Measurements from ENCODE around the gene SNRK. TPM values are rescaled to one million over a fixed set of nuclear protein-coding genes. Genes with fewer than 3 reads are reported as not detected.

The SNRK gene
- total RNA-seq: 77.5 TPM

- DNase-seq: peak; percentile 85
Observed at GRCh38 chr3:43286115-43286840, at the start of gene SNRK. Gene SNRK (plus strand): TSS chr3:43286540. CDS start chr3:43303204, 16,664 bp downstream.

- DNase-seq: no peak
Observed at GRCh38 chr3:43238801-43239200, 47.5 kb upstream of the SNRK start.

DNA sequence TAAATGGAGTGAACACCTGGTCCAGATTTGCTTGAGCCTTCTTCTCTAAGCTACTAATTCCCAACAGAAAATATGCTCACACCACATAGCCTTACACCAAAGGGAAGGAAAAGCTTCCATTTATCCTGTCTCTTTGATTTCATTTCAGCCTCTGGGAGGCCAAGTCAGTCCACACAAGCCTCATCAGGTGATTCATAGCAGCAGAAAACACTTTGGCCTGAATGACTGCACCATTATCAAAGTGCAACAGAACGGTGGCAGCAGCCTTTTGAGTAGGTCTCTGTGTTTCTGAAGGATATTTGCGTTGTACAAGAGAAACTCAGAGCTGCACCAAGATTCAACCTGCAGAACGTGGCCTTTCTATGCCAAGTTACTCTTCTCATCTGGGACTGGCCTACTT is 46.6 kb upstream of the SNRK start:
- DNase-seq: no peak

- no peak for DNase-seq
Observed at GRCh38 chr3:43243590-43244587, 42.5 kb upstream of the SNRK start.

DNA sequence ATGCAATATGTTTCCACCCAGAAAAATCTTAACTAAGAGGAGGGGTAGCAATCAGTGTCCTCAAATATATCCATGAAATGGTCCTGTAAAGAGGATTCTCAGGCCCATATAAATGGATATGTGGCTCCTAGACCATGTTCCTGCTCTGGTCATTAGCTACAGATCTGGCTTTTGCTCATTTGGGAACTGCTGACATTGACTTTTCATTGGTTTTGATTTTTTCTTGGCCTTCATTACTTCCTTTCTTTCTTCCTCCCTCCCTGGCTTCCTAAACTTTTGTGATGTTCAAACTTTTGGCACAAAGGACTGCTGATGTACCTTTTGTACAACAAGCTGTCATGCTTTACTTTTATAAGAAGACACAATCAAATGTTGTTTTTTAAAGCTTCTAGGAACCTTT is 41.6 kb upstream of the SNRK start:
- no peak for DNase-seq

GRCh38 chr3:43246976-43247375 is 39.4 kb upstream of the SNRK start:
- DNase-seq: no peak

DNA sequence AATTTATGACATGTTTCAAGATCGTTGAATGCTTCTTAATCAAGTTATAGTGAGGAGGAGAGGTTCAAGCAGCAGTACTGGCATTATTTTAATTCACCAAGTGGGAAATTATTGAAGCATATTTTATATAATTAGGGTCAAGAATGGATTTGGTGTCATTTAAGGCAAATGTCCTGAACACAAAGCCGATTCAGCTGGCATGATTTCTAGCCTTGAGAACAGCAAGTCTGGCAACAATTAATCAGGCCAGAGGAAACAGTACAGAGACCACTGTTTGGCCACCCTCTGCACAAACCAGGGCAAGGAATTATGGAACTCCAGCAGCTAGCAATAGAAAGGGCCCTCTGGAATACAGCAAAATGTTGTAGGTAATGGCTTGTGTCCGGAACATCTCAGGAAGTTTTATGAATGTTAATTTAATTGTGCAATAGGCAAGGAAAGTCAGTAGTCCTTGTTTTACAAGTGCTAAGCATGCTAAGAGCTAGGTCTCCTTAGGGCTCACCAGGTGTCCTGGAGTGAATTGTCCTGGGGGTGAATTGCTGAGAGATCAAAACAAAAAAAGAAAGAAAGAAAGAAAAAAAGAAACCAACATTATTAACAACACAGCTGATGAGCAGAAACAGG is 38.7 kb upstream of the SNRK start:
- DNase-seq: no peak

DNA sequence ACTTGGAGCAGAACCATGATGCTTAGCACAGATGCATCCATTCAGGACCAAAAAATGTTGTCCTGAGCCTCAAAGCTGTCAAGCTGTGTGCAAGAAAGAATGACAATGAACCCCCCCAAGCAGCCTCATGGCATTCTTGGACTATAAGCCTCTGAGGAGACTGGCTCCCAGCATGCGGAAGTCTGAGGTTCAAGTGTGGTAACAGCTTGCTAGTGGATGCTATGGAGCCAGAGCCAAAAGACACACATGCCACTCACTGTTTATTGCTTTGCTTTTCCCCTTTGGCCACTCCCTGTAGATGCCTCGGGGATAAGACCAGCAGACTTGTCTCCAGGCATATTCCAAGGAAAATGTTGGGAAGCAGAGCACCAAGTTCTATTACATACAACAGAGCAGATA is 38.2 kb upstream of the SNRK start:
- no peak for DNase-seq

GRCh38 chr3:43248973-43249372 is 37.4 kb upstream of the SNRK start:
- no peak for DNase-seq

- no peak for DNase-seq
Observed at GRCh38 chr3:43249405-43249804, 36.9 kb upstream of the SNRK start.

- DNase-seq: no peak
Observed at GRCh38 chr3:43253294-43253693, 33.0 kb upstream of the SNRK start.

DNA sequence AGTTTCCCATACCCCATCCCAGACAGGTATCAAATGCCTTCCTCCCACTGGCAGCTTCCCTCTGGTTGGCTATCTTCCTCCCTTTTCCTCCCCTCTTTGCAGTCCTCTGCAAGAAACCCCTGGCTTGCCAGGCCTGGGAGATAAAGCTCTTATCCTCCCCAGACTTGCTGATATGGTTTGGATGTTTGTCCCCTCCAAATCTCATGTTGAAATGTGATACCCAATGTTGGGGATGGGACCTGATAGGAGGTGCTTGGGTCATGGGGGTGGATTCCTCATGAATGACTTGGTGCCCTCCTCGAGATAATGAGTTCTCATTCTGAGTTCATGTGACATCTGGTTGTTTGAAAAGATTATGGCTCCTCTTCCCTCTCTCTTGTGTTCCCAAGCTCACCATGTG is 32.2 kb upstream of the SNRK start:
- no peak for DNase-seq

DNA sequence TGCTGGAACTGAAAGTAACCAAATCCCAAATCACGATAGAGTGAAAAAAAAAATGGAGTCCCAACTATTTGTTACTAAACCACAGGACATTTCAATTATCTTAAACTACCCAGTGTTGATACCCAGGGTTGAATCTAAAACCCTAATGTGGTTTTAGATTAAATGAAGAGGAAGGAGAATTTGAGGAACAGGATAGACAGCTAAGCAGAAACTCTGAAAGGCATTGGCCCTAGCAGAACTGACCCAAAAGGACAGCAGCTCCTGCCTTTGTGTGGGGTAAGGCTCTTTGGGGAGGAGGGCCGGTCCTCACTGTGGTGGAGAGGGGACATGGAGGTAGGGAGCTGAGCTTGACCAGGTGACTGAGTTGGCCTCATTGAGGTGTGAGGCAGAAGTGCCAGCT is 30.7 kb upstream of the SNRK start:
- no peak for DNase-seq

DNA sequence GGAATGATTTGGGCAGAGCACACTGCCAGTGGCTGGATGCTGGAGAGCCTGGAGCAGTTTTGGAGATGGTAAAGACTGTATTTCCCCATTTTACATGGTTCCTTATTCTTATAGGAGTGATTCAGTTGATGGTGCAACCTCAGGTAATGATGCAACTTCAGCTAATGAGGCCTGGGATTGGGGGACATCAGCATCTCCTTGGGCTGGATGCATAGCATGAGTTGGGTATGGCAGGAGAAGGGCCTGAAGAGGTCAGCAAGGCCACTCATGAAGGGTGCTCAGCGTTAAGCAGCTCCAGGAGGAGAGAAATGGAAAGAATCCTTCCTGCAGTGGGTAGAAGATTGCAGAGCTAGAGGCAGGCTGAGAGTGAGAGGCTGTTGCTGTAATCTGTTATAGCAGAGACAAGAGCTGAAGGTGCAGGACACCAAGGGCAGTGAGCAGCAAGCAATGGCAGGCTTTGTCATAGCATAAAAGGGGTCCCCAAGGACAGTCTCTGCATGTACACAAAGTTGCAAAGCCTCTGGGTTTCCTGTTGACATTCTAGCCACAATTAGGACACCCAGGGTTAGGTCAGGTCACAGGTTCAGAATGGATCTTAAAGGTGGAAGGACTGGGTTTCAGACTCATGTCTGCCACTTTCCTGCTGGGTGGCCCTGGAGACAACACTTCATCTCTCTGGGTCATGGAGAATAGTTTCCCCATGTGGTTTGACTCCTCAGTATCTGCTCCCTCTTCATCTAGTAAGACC is 29.5 kb upstream of the SNRK start:
- no peak for DNase-seq

- DNase-seq: no peak
Observed at GRCh38 chr3:43257850-43258249, 28.5 kb upstream of the SNRK start.

- no peak for DNase-seq
Observed at GRCh38 chr3:43259626-43260025, 26.7 kb upstream of the SNRK start.

DNA sequence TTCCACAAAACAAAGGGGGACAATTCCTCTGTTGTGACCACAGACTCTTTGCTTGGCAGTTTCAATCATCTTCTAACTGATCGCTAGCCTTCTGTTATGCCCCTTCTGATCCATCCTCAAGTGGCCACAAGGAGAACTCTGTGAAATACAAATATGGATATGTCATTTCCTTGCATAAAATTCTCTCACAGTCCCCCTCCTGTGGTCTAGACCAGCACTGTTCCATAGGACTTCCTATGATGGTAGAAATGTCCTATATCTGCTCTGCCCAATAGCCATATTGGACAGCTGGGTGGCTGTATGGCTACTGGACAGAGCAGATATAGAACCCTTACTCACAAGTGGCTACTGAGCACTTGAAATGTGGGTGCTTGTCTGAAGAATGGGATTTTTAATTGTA is 25.9 kb upstream of the SNRK start:
- DNase-seq: no peak

GRCh38 chr3:43262194-43262593 is 24.1 kb upstream of the SNRK start:
- DNase-seq: no peak

GRCh38 chr3:43266451-43266850 is 19.9 kb upstream of the SNRK start:
- DNase-seq: no peak

DNA sequence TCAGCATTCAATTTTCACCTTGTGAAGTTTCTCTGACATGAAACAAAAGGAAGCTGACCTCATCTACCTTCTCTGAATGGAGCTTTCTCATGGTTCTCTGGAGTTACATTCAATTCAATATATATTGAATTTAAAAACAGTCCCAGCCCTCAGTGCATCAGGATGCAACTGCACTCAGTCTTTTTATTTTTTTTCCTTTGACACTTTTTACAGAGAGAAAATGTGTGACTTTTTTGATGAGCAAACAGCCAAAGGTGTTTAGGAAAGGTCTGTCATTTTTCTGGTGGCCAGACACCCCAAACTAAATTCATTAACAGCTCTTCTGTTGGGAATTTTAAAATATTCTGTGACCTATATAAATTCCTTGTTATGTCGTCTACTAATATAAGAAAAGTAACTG is 19.3 kb upstream of the SNRK start:
- DNase-seq: no peak

- DNase-seq: no peak
Observed at GRCh38 chr3:43268636-43269035, 17.7 kb upstream of the SNRK start.

- DNase-seq: no peak
Observed at GRCh38 chr3:43270078-43270477, 16.3 kb upstream of the SNRK start.
